IPS DF 6.9 (cell line): ENCODE data around the gene SEM1.

Source experiments
- DNase-seq: peaks from one replicate; pipeline ENCODE4 v3.0.0-alpha.2; 2013; ENCODE audit warnings: low read depth, low spot score
- H3K27ac ChIP-seq: one replicate; pipeline ENCODE4 v1.5.1; 2013; ENCODE audit warnings: low read length, control low read depth
- H3K27me3 ChIP-seq: 2 replicates; pipeline ENCODE4 v1.6.1; 2013; ENCODE audit warnings: mild to moderate bottlenecking, low read length; ENCODE audit not compliant: control insufficient read depth, insufficient read depth
- H3K36me3 ChIP-seq: 2 replicates; pipeline ENCODE4 v1.6.1; 2013; ENCODE audit warnings: low read length; ENCODE audit not compliant: control insufficient read depth, insufficient read depth
- H3K4me1 ChIP-seq: 2 replicates; pipeline ENCODE4 v1.6.1; 2013; ENCODE audit warnings: low read length; ENCODE audit not compliant: control insufficient read depth, insufficient read depth
- H3K4me3 ChIP-seq: 2 replicates; pipeline ENCODE4 v1.5.1; 2013; ENCODE audit warnings: mild to moderate bottlenecking, low read length
- H3K9me3 ChIP-seq: 2 replicates; pipeline ENCODE4 v1.6.1; 2013; ENCODE audit warnings: low read length, inconsistent platforms; ENCODE audit not compliant: control insufficient read depth, insufficient read depth
- WGBS: extraction: QIAGEN DNeasy Blood & Tissue Kit; methylation state at CpG from one replicate; pipeline ENCODE4 v1.1.7; 2013; ENCODE audit warnings: mixed read lengths, missing lambda C conversion rate; ENCODE audit not compliant: insufficient read length, insufficient coverage; 5-methylcytosine and 5-hydroxymethylcytosine counted together

The SEM1 gene

GRCh38 chr7:96686305-96686704, 23.3 kb downstream of the SEM1 start:
- H3K9me3 ChIP-seq, result no peaks in the 10 kb centered on the region
- H3K27ac ChIP-seq, result no peak overlapping the region
- no peaks in the 10 kb centered on the region for H3K27me3 ChIP-seq
- H3K36me3 ChIP-seq, result no peaks in the 10 kb centered on the region
- DNase-seq, result no peak
- no peak overlapping the region for H3K4me3 ChIP-seq
- no peaks in the 10 kb centered on the region for H3K4me1 ChIP-seq

- H3K9me3 ChIP-seq, result no peaks in the 10 kb centered on the region
- H3K27ac ChIP-seq, result no peak overlapping the region
- no CpG with 5 or more reads among the region's 1 CpG for WGBS
Measured at GRCh38 chr7:96685755-96686154, 23.9 kb downstream of the SEM1 start.

GRCh38 chr7:96685353-96685752, 24.3 kb downstream of the SEM1 start:
- WGBS, result no CpG with 5 or more reads among the region's 3 CpGs
- Histone ChIP-seq H3K36me3 (no peaks in the 10 kb centered on the region), H3K4me3 (no peak overlapping the region), H3K27ac (no peak overlapping the region), H3K9me3 (no peaks in the 10 kb centered on the region), H3K27me3 (no peaks in the 10 kb centered on the region), H3K4me1 (no peaks in the 10 kb centered on the region)
- no peak for DNase-seq

More at GRCh38 chr7:96685755-96686154, 23.9 kb downstream of the SEM1 start:
- H3K27me3 ChIP-seq, result no peaks in the 10 kb centered on the region
- no peak overlapping the region for H3K4me3 ChIP-seq
- no peaks in the 10 kb centered on the region for H3K36me3 ChIP-seq
- H3K4me1 ChIP-seq, result no peaks in the 10 kb centered on the region
- no peak for DNase-seq

GRCh38 chr7:96679886-96680285, 29.8 kb downstream of the SEM1 start:
- DNase-seq, result no peak
- H3K36me3 ChIP-seq, result no peaks in the 10 kb centered on the region
- no CpG with 5 or more reads among the region's 4 CpGs for WGBS

GRCh38 chr7:96676919-96677318, 32.7 kb downstream of the SEM1 start:
- H3K27me3 ChIP-seq, result no peaks in the 10 kb centered on the region
- DNase-seq, result no peak
- H3K9me3 ChIP-seq, result no peaks in the 10 kb centered on the region
- no peaks in the 10 kb centered on the region for H3K36me3 ChIP-seq
- no peak overlapping the region for H3K27ac ChIP-seq
- H3K4me3 ChIP-seq, result no peak overlapping the region
- no CpG with 5 or more reads among the region's 5 CpGs for WGBS
- no peaks in the 10 kb centered on the region for H3K4me1 ChIP-seq

More at GRCh38 chr7:96679886-96680285, 29.8 kb downstream of the SEM1 start:
- Histone ChIP-seq H3K9me3 (no peaks in the 10 kb centered on the region), H3K4me3 (no peak overlapping the region), H3K27ac (no peak overlapping the region), H3K27me3 (no peaks in the 10 kb centered on the region), H3K4me1 (no peaks in the 10 kb centered on the region)

- Histone ChIP-seq H3K27me3 (no peaks in the 10 kb centered on the region), H3K27ac (no peak overlapping the region), H3K4me3 (no peak overlapping the region), H3K9me3 (no peaks in the 10 kb centered on the region), H3K36me3 (no peaks in the 10 kb centered on the region), H3K4me1 (no peaks in the 10 kb centered on the region)
- WGBS, result no CpG with 5 or more reads among the region's 1 CpG
- DNase-seq, result no peak
Measured at GRCh38 chr7:96675548-96675947, 34.1 kb downstream of the SEM1 start.

GRCh38 chr7:96674565-96674964, 35.1 kb downstream of the SEM1 start:
- Histone ChIP-seq H3K4me1 (no peaks in the 10 kb centered on the region), H3K36me3 (no peaks in the 10 kb centered on the region), H3K27ac (no peak overlapping the region), H3K27me3 (no peaks in the 10 kb centered on the region), H3K4me3 (no peak overlapping the region), H3K9me3 (no peaks in the 10 kb centered on the region)
- no CpG with 5 or more reads among the region's 4 CpGs for WGBS
- DNase-seq, result no peak

- DNase-seq, result no peak
- Histone ChIP-seq H3K36me3 (no peaks in the 10 kb centered on the region), H3K27me3 (no peaks in the 10 kb centered on the region), H3K27ac (no peak overlapping the region), H3K4me1 (no peaks in the 10 kb centered on the region), H3K9me3 (no peaks in the 10 kb centered on the region), H3K4me3 (no peak overlapping the region)
- no CpG with 5 or more reads among the region's 3 CpGs for WGBS
Measured at GRCh38 chr7:96671854-96672253, 37.8 kb downstream of the SEM1 start.

GRCh38 chr7:96670338-96671289, 39.0 kb downstream of the SEM1 start:
- no peak for DNase-seq
- Histone ChIP-seq H3K27ac (no peak overlapping the region), H3K9me3 (no peaks in the 10 kb centered on the region), H3K4me3 (no peak overlapping the region), H3K4me1 (no peaks in the 10 kb centered on the region), H3K27me3 (no peaks in the 10 kb centered on the region), H3K36me3 (no peaks in the 10 kb centered on the region)
- WGBS, result no CpG with 5 or more reads among the region's 3 CpGs

GRCh38 chr7:96669812-96670211, 39.8 kb downstream of the SEM1 start:
- H3K4me3 ChIP-seq, result no peak overlapping the region
- H3K4me1 ChIP-seq, result no peaks in the 10 kb centered on the region
- no peaks in the 10 kb centered on the region for H3K36me3 ChIP-seq
- no peak overlapping the region for H3K27ac ChIP-seq
- no peaks in the 10 kb centered on the region for H3K27me3 ChIP-seq
- DNase-seq, result no peak
- no peaks in the 10 kb centered on the region for H3K9me3 ChIP-seq

GRCh38 chr7:96667026-96667425, 42.6 kb downstream of the SEM1 start:
- no peak overlapping the region for H3K4me3 ChIP-seq
- H3K36me3 ChIP-seq, result no peaks in the 10 kb centered on the region

More at GRCh38 chr7:96667026-96667425, 42.6 kb downstream of the SEM1 start:
- no peaks in the 10 kb centered on the region for H3K4me1 ChIP-seq
- no peaks in the 10 kb centered on the region for H3K9me3 ChIP-seq
- no peaks in the 10 kb centered on the region for H3K27me3 ChIP-seq
- no peak overlapping the region for H3K27ac ChIP-seq
- no CpG with 5 or more reads among the region's 5 CpGs for WGBS
- DNase-seq, result no peak
